ENCODE measurements around the gene PLCB2.

DNA sequence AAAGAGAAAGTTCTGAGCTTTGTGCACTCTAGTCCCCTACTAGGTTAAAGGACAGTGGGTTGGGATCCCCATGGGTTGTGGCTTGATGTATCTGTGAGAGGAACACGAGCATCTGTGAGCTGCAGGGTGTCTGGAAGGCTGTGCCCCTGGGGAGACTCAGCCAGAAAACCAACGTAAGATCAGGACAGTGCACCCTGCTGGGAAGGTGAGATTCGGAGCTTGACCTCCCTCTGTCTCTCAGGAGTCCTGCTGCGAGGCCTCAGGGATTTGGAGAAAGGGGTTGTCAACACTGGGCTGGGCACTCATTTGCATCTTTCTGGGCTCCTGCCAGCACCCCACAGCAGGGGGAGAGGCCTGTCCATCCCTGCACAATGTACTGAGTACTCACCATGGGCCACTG, 40.1 kb downstream of the PLCB2 start:
- TF ChIP-seq, protein P1, sequence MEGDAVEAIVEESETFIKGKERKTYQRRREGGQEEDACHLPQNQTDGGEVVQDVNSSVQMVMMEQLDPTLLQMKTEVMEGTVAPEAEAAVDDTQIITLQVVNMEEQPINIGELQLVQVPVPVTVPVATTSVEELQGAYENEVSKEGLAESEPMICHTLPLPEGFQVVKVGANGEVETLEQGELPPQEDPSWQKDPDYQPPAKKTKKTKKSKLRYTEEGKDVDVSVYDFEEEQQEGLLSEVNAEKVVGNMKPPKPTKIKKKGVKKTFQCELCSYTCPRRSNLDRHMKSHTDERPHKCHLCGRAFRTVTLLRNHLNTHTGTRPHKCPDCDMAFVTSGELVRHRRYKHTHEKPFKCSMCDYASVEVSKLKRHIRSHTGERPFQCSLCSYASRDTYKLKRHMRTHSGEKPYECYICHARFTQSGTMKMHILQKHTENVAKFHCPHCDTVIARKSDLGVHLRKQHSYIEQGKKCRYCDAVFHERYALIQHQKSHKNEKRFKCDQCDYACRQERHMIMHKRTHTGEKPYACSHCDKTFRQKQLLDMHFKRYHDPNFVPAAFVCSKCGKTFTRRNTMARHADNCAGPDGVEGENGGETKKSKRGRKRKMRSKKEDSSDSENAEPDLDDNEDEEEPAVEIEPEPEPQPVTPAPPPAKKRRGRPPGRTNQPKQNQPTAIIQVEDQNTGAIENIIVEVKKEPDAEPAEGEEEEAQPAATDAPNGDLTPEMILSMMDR (IDR thresholded peaks at IDR 0.05) = no peak
- no peak for TF ChIP-seq ZFX (IDR thresholded peaks at IDR 0.05; ENCODE audit: borderline replicate concordance)
